Peyer's patch (tissue), 4 donors: Measurements from ENCODE around the gene PRRT4. TPM values are rescaled to one million over a fixed set of nuclear protein-coding genes. Genes with fewer than 3 reads are reported as not detected.

ENCODE experiments used
- DNase-seq, 3 donors: peaks; one replicate each; pipeline ENCODE4 v3.0.0-alpha.2; 2017 to 2019
- H3K27ac ChIP-seq, 4 donors: fragments of 200-600 bp; sonication (generic); one replicate each; pipeline ENCODE4 v1.5.1; 2016 to 2019
- H3K27me3 ChIP-seq, 2 donors: fragments of 200-600 bp; sonication (generic); one replicate each; pipeline ENCODE4 v1.5.1; 2019
- H3K36me3 ChIP-seq, 3 donors: fragments of 200-600 bp; sonication (generic); one replicate each; pipeline ENCODE4 v1.5.1; 2016 to 2019
- H3K4me1 ChIP-seq, 4 donors: fragments of 200-600 bp; sonication (generic); one replicate each; pipeline ENCODE4 v1.5.1; 2016 to 2019
- H3K4me3 ChIP-seq, 4 donors: fragments of 200-600 bp; sonication (generic); 1 replicate in 3 of 4; 2 replicates in 1 of 4; pipeline ENCODE4 v1.5.1; 2016 to 2019; ENCODE audit warnings: mild to moderate bottlenecking in 1 of 4
- H3K9me3 ChIP-seq, 4 donors: fragments of 200-600 bp; sonication (generic); one replicate each; pipeline ENCODE4 v1.5.1; 2016 to 2019; ENCODE audit warnings: mild to moderate bottlenecking in 1 of 4
- CTCF ChIP-seq, 6 experiments: fragments of 450-650 bp in 4 of 6; fragments of 200-600 bp in 2 of 6; sonication (generic) in 1 of 6; IDR thresholded peaks; one replicate each; pipeline ENCODE4 v1.5.1; 2017 to 2019; ENCODE audit warnings: antibody characterized with exemption in 6 of 6, mild to moderate bottlenecking in 3 of 6, moderate library complexity in 1 of 6
- POLR2A ChIP-seq, 2 donors: fragments of 450-650 bp; IDR thresholded peaks; one replicate each; pipeline ENCODE4 v1.5.1; 2017; ENCODE audit warnings: antibody characterized with exemption in 2 of 2, mild to moderate bottlenecking in 2 of 2, moderate library complexity in 2 of 2
- total RNA-seq, 4 donors: library from RNA; depleted of rRNA; stranded (reverse); fragments of >200 nt; gene quantifications; one replicate each; pipeline ENCODE4 v1.1.0, GENCODE V29; 2016

PRRT4 gene
- total RNA-seq, 4 donors from 2014 or later = 0.66 TPM; not detected in 3

- no peaks in the 10 kb centered on the region for H3K9me3 ChIP-seq
- no peak overlapping the region for H3K27ac ChIP-seq
- no peak overlapping the region for H3K4me3 ChIP-seq
- no peaks in the 10 kb centered on the region for H3K27me3 ChIP-seq
- peaks cover 0 to 7% (median 0%) of the 10 kb centered on the region in 3 donors for H3K36me3 ChIP-seq
- no peak for TF ChIP-seq CTCF (IDR thresholded peaks at IDR 0.05)
- no peak for TF ChIP-seq POLR2A (IDR thresholded peaks at IDR 0.05)
- no peaks in the 10 kb centered on the region for H3K4me1 ChIP-seq
- DNase-seq = no peak
Measured at GRCh38 chr7:128388145-128388485, 26.6 kb upstream of the PRRT4 start.

GRCh38 chr7:128387216-128388144 lies 26.0 kb upstream of the PRRT4 start:
- TF ChIP-seq CTCF (IDR thresholded peaks at IDR 0.05) = peak; percentile 41 to 82 (median 63)
- TF ChIP-seq POLR2A (IDR thresholded peaks at IDR 0.05) = no peak
- no peak overlapping the region for H3K27ac ChIP-seq
- DNase-seq = peak; percentile 50 to 82 (median 76)
- H3K27me3 ChIP-seq = no peaks in the 10 kb centered on the region
- H3K36me3 ChIP-seq = peaks cover 0 to 7% (median 0%) of the 10 kb centered on the region in 3 donors
- H3K4me3 ChIP-seq = no peak overlapping the region
- no peaks in the 10 kb centered on the region for H3K4me1 ChIP-seq
- no peaks in the 10 kb centered on the region for H3K9me3 ChIP-seq

- H3K4me3 ChIP-seq = no peak overlapping the region
- no peaks in the 10 kb centered on the region for H3K36me3 ChIP-seq
- no peaks in the 10 kb centered on the region for H3K27me3 ChIP-seq
- no peaks in the 10 kb centered on the region for H3K4me1 ChIP-seq
- H3K27ac ChIP-seq = no peak overlapping the region
- TF ChIP-seq CTCF (IDR thresholded peaks at IDR 0.05) = no peak
- no peak for TF ChIP-seq POLR2A (IDR thresholded peaks at IDR 0.05)
- H3K9me3 ChIP-seq = no peaks in the 10 kb centered on the region
- DNase-seq = no peak
Measured at GRCh38 chr7:128385988-128386925, 24.8 kb upstream of the PRRT4 start.

- DNase-seq = no peak
- no peaks in the 10 kb centered on the region for H3K36me3 ChIP-seq
- no peaks in the 10 kb centered on the region for H3K9me3 ChIP-seq
- H3K4me3 ChIP-seq = no peak overlapping the region
- H3K27ac ChIP-seq = no peak overlapping the region
- TF ChIP-seq POLR2A (IDR thresholded peaks at IDR 0.05) = no peak
- no peak for TF ChIP-seq CTCF (IDR thresholded peaks at IDR 0.05)
- no peaks in the 10 kb centered on the region for H3K27me3 ChIP-seq
- no peaks in the 10 kb centered on the region for H3K4me1 ChIP-seq
Measured at GRCh38 chr7:128384726-128385125, 23.2 kb upstream of the PRRT4 start.

GRCh38 chr7:128383776-128384175 lies 22.3 kb upstream of the PRRT4 start:
- Histone ChIP-seq H3K9me3 (no peaks in the 10 kb centered on the region), H3K4me1 (no peaks in the 10 kb centered on the region), H3K27ac (no peak overlapping the region), H3K36me3 (no peaks in the 10 kb centered on the region), H3K27me3 (no peaks in the 10 kb centered on the region), H3K4me3 (no peak overlapping the region)
- no peak for DNase-seq
- TF ChIP-seq CTCF (IDR thresholded peaks at IDR 0.05) = no peak
- no peak for TF ChIP-seq POLR2A (IDR thresholded peaks at IDR 0.05)
